22Rv1 (cell line): ENCODE results near the gene XRCC2.

Source experiments
- CTCF ChIP-seq: fragments of 450-650 bp; IDR thresholded peaks from 2 replicates; pipeline ENCODE4 v1.5.1; 2017; ENCODE audit warnings: mild to moderate bottlenecking
- ZFX ChIP-seq: fragments of 450-650 bp; IDR thresholded peaks from 2 replicates; pipeline ENCODE4 v1.6.1; 2017; ENCODE audit warnings: antibody characterized with exemption, borderline replicate concordance

GRCh38 chr7:152640829-152641228 lies 35.1 kb downstream of the XRCC2 start:
- TF ChIP-seq CTCF (no peak), ZFX (no peak)
